ENCODE measurements around the gene ZNF749. TPM values are rescaled to one million over a fixed set of nuclear protein-coding genes. Genes with fewer than 3 reads are reported as not detected.
"Not testable (repeated sequence)": the region's sequence is repeated elsewhere in the genome, so short reads cannot be mapped to it uniquely, and the experiment has no call there.

ZNF749 gene
- total RNA-seq, 8 experiments from 2014 or later: 10.1 to 24.0 (median 13.8) TPM

DNA sequence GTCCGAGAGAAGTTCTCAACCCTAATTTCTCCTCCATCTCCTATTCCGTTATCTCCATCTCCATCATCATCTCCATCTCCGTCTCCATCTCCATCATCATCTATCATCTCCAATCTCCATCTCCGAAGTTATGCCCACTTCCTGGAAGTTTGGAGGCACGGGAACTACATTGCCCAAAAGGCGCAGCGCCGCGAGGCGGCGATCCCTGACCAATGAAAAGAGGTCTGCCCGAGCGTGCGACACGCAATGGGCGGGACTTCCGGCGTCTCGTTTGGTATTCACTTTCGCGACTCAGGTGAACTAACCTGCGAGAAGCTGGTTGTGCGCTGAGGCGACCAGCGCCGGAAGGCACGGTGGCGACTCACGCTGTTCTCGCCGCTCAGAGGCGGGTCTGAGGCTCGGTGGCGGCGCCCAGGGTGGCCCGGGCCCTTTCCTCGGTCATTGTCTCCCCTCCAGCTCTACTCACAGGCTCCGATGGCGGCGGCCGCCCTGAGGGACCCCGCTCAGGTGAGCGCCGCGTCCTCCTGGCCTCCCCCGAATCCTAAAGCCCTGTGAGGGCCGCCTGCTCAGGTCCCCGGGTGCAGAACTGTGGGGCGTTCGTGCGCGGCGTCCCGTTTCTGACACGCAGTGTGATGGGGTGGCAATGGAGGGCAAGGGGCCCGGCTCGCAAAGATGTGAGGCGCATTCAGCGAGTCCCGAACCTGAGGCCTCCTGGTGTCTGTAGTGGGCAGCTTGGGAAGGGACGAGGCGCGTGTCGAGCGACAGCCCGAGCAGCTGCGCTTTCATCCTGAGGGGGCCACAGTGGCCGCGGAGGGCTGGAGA lies 52.6 kb downstream of the ZNF749 start, which contains the start of gene ZNF419:
Gene ZNF419, plus strand, starts transcription at position 274 of the 822 bp plus-strand sequence. Its CDS starts 201 bp downstream, at position 475.
- in situ Hi-C loops (cut with MboI; ENCODE audit: low pct_unique_long_range_greater_than_20kb in 2 of 9, low sequenced_read_pairs in 9 of 9, unreplicated experiment in 9 of 9); H3K4me1 ChIP-seq (replicated peaks in 1 of 2): not testable (repeated sequence)
- peak; percentile 96 to 99 (median 99) for ATAC-seq (replicated peaks in 6 of 8)
- 0 to 40% (median 13%) methylated on average over 1 to 14 of the region's 69 CpGs; no CpG with 5 or more reads in 1 of the 10 experiments for WGBS, 10 experiments
- H3K27ac ChIP-seq: peak within 1 kb of the TSS in 1 of 2 donors; percentile 68
- peak within 1 kb of the TSS; percentile 80 to 100 (median 98) for H3K4me3 ChIP-seq

DNA sequence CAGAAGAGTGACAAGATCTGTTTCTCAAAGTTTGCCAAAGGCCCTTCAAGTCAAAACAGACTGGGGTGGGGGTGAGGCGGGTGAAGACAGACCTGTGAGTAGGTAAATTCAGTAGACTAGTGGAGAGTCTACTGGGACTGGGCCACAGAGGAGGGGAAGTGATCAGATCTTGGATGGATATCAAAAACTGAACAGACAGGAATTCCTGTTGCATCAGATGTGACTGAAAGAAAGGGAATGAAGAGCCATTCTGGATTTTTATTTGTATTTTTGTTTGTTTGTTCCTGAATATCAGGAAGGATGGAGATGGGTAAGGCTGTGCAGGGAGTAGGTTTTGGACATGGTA lies 53.1 kb downstream of the ZNF749 start:
- no CpG with 5 or more reads among the region's 1 CpG for WGBS, 10 experiments
- in situ Hi-C loops (cut with MboI; ENCODE audit: low pct_unique_long_range_greater_than_20kb in 2 of 9, low sequenced_read_pairs in 9 of 9, unreplicated experiment in 9 of 9); H3K4me1 ChIP-seq (replicated peaks in 1 of 2); H3K27ac ChIP-seq: not testable (repeated sequence)
- H3K4me3 ChIP-seq: peak overlapping the region in 4 of 5 donors; percentile 17 to 30 (median 18)
- peak in 3 of 8 experiments; percentile 4 to 38 (median 37) for ATAC-seq (replicated peaks in 6 of 8)

Other genes starting within 250 kb of the ZNF749 start
- 10 to 100 TPM in 7 of 8 experiments, 1 to 10 TPM in 1; 9.7 to 30.4 (median 16.5) TPM for gene ZNF264, start 243.8 kb upstream of the ZNF749 start, total RNA-seq
- gene AURKC, start 204.3 kb upstream of the ZNF749 start, total RNA-seq: 1 to 10 TPM in 3 of 8 experiments, under 1 TPM in 4, not detected in 1; 0.63 to 3.2 (median 0.88) TPM
- gene ZNF805, start 194.7 kb upstream of the ZNF749 start, total RNA-seq: 10 to 100 TPM; 12.0 to 24.0 (median 17.8) TPM
- 100 to 1,000 TPM in 1 of 8 experiments, 10 to 100 TPM in 7; 38.8 to 113 (median 68.9) TPM for gene ZNF460, start 154.8 kb upstream of the ZNF749 start, total RNA-seq
- 10 to 100 TPM in 4 of 8 experiments, 1 to 10 TPM in 4; 6.2 to 13.8 (median 10.1) TPM for gene ZNF543, start 114.9 kb upstream of the ZNF749 start, total RNA-seq
- 10 to 100 TPM in 5 of 8 experiments, 1 to 10 TPM in 3; 5.7 to 12.0 (median 10.7) TPM for gene ZNF304, start 84.1 kb upstream of the ZNF749 start, total RNA-seq
- gene TRAPPC2B, start 71.8 kb upstream of the ZNF749 start, total RNA-seq: 10 to 100 TPM; 10.3 to 33.5 (median 24.1) TPM
- gene ZNF547, start 71.8 kb upstream of the ZNF749 start, total RNA-seq: 1 to 10 TPM; 3.8 to 6.9 (median 5.8) TPM
- 10 to 100 TPM in 7 of 8 experiments, 1 to 10 TPM in 1; 9.9 to 35.5 (median 25.4) TPM for gene ZNF548, start 45.5 kb upstream of the ZNF749 start, total RNA-seq
- gene ZNF17, start 24.2 kb upstream of the ZNF749 start, total RNA-seq: 10 to 100 TPM in 7 of 8 experiments, 1 to 10 TPM in 1; 7.8 to 21.6 (median 11.9) TPM
- gene VN1R1, start 21.8 kb downstream of the ZNF749 start, total RNA-seq: 1 to 10 TPM in 7 of 8 experiments, under 1 TPM in 1; 0.92 to 4.2 (median 1.7) TPM
- gene ZNF772, start 42.2 kb downstream of the ZNF749 start, total RNA-seq: 10 to 100 TPM in 7 of 8 experiments, 1 to 10 TPM in 1; 7.4 to 33.0 (median 19.7) TPM
- gene ZNF419, start 52.4 kb downstream of the ZNF749 start, total RNA-seq: 10 to 100 TPM; 12.4 to 18.6 (median 13.1) TPM
- 10 to 100 TPM in 5 of 8 experiments, 1 to 10 TPM in 3; 6.3 to 17.9 (median 10.9) TPM for gene ZNF773, start 64.6 kb downstream of the ZNF749 start, total RNA-seq
- gene ZNF549, start 92.0 kb downstream of the ZNF749 start, total RNA-seq: 10 to 100 TPM in 1 of 8 experiments, 1 to 10 TPM in 7; 5.4 to 11.9 (median 7.9) TPM
- 10 to 100 TPM in 6 of 8 experiments, 1 to 10 TPM in 2; 7.4 to 14.5 (median 12.0) TPM for gene ZNF550, start 124.5 kb downstream of the ZNF749 start, total RNA-seq
- 10 to 100 TPM in 1 of 8 experiments, 1 to 10 TPM in 7; 4.7 to 10.8 (median 7.3) TPM for gene ZNF416, start 143.6 kb downstream of the ZNF749 start, total RNA-seq
- gene ZIK1, start 148.8 kb downstream of the ZNF749 start, total RNA-seq: 10 to 100 TPM in 4 of 8 experiments, 1 to 10 TPM in 4; 3.0 to 19.2 (median 9.4) TPM
- gene ZNF530, start 164.6 kb downstream of the ZNF749 start, total RNA-seq: 1 to 10 TPM; 2.4 to 6.6 (median 3.5) TPM
- 10 to 100 TPM; 10.5 to 22.4 (median 18.5) TPM for gene ZNF134, start 178.9 kb downstream of the ZNF749 start, total RNA-seq
- gene ZNF211, start 197.8 kb downstream of the ZNF749 start, total RNA-seq: 10 to 100 TPM; 10.2 to 28.1 (median 19.6) TPM
- gene ZSCAN4, start 233.6 kb downstream of the ZNF749 start, total RNA-seq: under 1 TPM in 2 of 8 experiments, not detected in 6; 0.14 to 0.15 TPM
- 10 to 100 TPM in 3 of 8 experiments, 1 to 10 TPM in 5; 4.7 to 15.2 (median 7.8) TPM for gene ZNF551, start 246.7 kb downstream of the ZNF749 start, total RNA-seq